WERI-Rb-1 (cell line): Measurements from ENCODE around the gene ZNF697.
"Not testable (repeated sequence)": the region's sequence is repeated elsewhere in the genome, so short reads cannot be mapped to it uniquely, and the experiment has no call there.

ENCODE experiments used
- DNase-seq: peaks from one replicate; pipeline ENCODE4 v3.0.0-alpha.2; 2020
- H3K27ac ChIP-seq: fragments of 250-450 bp; sonication (Bioruptor Pico); 2 replicates; pipeline ENCODE4 v1.5.1; 2020; ENCODE audit warnings: mild to moderate bottlenecking, moderate library complexity
- H3K27me3 ChIP-seq: fragments of 250-450 bp; sonication (Bioruptor Pico); 2 replicates; pipeline ENCODE4 v1.5.1; 2021; ENCODE audit warnings: mild to moderate bottlenecking, low read depth, moderate library complexity; ENCODE audit not compliant: insufficient read depth, severe bottlenecking
- H3K36me3 ChIP-seq: fragments of 250-450 bp; sonication (Bioruptor Pico); 2 replicates; pipeline ENCODE4 v1.5.1; 2020; ENCODE audit warnings: mild to moderate bottlenecking, moderate library complexity
- H3K4me3 ChIP-seq: 2 replicates; pipeline ENCODE4 v1.5.1; 2011; ENCODE audit warnings: low read depth, mild to moderate bottlenecking, control low read depth, low read length
- H3K9me3 ChIP-seq: fragments of 250-450 bp; sonication (Bioruptor Pico); 2 replicates; pipeline ENCODE4 v1.5.1; 2021; ENCODE audit warnings: mild to moderate bottlenecking, moderate library complexity; ENCODE audit not compliant: severe bottlenecking
- TF ChIP-seq, protein P1 (sequence below): IDR thresholded peaks from 2 replicates; pipeline ENCODE4 v1.5.1; 2011; ENCODE audit warnings: low read depth, mild to moderate bottlenecking, control low read depth, inconsistent platforms, low read length

The ZNF697 gene

GRCh38 chr1:119607087-119607807, 40.8 kb downstream of the ZNF697 start:
- H3K27ac ChIP-seq, H3K9me3 ChIP-seq, H3K27me3 ChIP-seq, H3K36me3 ChIP-seq, DNase-seq, H3K4me3 ChIP-seq: not testable (repeated sequence)
- TF ChIP-seq, protein P1, sequence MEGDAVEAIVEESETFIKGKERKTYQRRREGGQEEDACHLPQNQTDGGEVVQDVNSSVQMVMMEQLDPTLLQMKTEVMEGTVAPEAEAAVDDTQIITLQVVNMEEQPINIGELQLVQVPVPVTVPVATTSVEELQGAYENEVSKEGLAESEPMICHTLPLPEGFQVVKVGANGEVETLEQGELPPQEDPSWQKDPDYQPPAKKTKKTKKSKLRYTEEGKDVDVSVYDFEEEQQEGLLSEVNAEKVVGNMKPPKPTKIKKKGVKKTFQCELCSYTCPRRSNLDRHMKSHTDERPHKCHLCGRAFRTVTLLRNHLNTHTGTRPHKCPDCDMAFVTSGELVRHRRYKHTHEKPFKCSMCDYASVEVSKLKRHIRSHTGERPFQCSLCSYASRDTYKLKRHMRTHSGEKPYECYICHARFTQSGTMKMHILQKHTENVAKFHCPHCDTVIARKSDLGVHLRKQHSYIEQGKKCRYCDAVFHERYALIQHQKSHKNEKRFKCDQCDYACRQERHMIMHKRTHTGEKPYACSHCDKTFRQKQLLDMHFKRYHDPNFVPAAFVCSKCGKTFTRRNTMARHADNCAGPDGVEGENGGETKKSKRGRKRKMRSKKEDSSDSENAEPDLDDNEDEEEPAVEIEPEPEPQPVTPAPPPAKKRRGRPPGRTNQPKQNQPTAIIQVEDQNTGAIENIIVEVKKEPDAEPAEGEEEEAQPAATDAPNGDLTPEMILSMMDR, result peak; percentile 8; the same call in 1 of the 2 replicates

- Histone ChIP-seq H3K4me3 (no peak overlapping the region), H3K36me3 (no peaks in the 10 kb centered on the region), H3K27ac (no peak overlapping the region), H3K27me3 (peaks cover 6% of the 10 kb centered on the region), H3K9me3 (no peaks in the 10 kb centered on the region)
- TF ChIP-seq, protein P1, result no peak
- DNase-seq, result no peak
These were observed 41.7 kb downstream of the ZNF697 start for GRCh38 chr1:119606394-119606793.

GRCh38 chr1:119605686-119606085, 42.4 kb downstream of the ZNF697 start:
- Histone ChIP-seq H3K36me3 (no peaks in the 10 kb centered on the region), H3K9me3 (no peaks in the 10 kb centered on the region), H3K4me3 (no peak overlapping the region), H3K27ac (no peak overlapping the region), H3K27me3 (peaks cover 6% of the 10 kb centered on the region)
- TF ChIP-seq, protein P1, result no peak
- no peak for DNase-seq

DNA sequence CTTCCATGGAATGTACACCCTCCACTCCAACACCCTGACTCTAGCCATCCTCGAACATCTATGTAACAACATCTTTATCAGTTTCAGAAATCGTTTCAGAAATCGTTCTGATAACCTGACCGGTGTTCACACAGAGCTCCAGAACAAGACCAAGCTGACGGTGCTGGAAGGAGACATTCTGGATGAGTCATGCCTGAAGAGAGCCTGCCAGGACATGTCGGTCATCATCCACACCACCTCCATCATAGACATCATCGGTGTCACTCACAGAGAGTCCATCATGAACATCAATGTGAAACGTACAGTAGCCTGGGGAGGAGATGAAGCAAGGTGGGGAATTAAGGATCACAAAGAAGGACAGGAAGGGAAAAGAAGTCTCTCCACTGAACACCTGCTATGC, 43.0 kb downstream of the ZNF697 start:
- not testable (repeated sequence) for H3K9me3 ChIP-seq, H3K36me3 ChIP-seq, DNase-seq, H3K4me3 ChIP-seq, H3K27me3 ChIP-seq, H3K27ac ChIP-seq

DNA sequence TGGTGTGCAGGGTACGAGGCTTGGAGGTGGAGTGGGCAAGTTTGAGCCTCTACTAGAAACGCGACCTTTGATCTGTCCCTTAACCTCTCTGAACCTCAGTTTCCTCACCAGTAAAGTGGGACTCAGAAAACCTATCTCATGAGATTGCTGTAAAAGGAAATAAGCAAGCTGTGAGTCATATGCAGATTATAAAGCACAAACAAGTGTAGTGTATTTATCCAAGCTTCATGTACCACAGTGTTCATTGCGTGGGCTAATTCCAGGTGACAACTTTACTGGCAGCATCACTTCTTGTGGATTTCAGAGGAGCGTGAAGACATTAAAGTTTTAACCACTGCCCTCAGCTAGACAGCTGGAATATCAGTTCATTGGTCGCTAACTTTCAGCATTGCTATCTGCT, 44.4 kb downstream of the ZNF697 start:
- Histone ChIP-seq H3K4me3 (no peak overlapping the region), H3K27ac (no peak overlapping the region), H3K9me3 (no peaks in the 10 kb centered on the region), H3K36me3 (no peaks in the 10 kb centered on the region), H3K27me3 (peaks cover 6% of the 10 kb centered on the region)
- DNase-seq, result no peak
- TF ChIP-seq, protein P1, result no peak

DNA sequence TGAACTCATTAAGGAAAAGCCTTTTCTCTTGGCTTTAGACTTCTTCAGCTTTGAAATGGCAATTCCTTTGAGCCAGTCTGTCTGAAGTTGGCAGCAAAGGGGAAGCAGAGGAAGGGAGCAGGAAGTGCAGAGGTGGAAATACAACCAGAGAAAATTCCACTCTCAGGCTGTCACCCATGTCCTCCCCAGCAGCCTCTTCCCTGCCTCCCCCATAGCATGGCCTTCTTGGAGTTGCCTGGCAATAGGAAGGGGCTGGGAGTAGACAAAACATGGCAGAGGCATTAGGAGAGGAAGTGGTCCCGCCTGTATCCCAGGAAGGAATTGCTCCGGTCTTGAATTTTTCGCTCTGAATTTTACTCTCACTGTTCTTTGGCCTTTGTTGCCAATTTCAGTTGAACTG, 44.8 kb downstream of the ZNF697 start:
- DNase-seq, H3K27ac ChIP-seq, H3K4me3 ChIP-seq, H3K27me3 ChIP-seq, H3K9me3 ChIP-seq, H3K36me3 ChIP-seq: not testable (repeated sequence)

- not testable (repeated sequence) for H3K27me3 ChIP-seq, H3K4me3 ChIP-seq, H3K36me3 ChIP-seq, DNase-seq, H3K9me3 ChIP-seq, H3K27ac ChIP-seq
These were observed 45.3 kb downstream of the ZNF697 start for GRCh38 chr1:119602789-119603188.
